Fibroblast of skin of back (primary cell): ENCODE data around the gene GRM7.

Source experiments
- DNase-seq: peaks from one replicate; pipeline ENCODE4 v3.0.0-alpha.2; 2013

Gene GRM7

DNA sequence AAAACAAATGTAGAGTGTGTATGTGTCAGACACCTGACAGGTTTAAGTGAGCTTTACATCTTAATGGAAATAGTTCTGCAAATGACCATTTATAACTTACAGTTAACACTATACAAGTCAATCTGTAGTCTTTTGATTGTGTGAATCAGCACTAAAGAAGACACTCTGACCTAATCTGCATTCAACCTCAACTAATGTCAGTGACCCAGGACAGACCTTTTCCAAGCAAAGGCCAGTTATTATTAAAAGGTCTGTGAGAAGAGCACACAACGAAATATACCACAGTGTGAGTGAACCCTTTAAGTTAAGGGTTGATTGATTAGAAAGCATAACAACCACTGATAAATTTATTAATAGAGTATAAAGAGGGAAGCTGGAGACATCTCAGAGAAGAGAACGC, 878.8 kb downstream of the GRM7 start:
- no peak for DNase-seq

- DNase-seq: no peak
Measured at GRCh38 chr3:7740458-7740857, 879.5 kb downstream of the GRM7 start.

DNA sequence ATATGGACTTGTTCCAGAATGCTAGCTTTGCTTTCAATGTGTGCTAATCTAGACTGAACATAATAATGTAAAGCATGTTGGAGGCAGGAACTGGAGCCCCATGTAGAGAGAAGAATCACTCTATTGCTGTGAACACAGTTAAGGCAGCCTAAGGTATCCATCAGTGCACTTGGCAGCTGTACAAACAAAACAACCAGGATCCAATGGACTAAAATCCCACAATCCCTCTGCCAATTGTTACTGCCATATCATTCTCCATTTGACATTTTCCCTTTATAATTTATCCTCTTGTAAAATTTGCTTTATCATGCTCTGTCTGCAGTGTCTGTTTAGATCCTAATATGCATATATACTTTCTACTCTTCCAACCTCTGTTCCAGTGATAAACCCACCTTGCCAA, 883.9 kb downstream of the GRM7 start:
- DNase-seq: no peak

DNA sequence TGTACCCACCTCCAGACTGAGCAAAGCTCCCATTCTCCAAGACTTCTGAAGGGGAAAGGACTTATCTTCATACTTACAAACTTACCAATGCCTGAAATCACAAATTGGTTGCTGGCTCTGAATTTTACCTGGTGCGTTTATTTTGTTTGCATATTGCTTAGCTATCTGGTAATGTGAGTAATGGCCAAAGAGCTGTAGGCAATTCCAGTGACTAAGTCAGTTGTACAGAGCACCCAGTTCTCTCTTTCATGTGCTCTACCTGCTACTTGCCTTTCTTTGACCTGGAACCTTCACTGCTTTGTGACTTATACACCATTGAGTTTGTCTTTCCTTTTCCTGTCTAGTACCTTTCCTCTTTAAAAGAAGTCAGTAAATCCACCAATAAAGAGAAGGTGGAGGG, 884.8 kb downstream of the GRM7 start:
- no peak for DNase-seq

DNA sequence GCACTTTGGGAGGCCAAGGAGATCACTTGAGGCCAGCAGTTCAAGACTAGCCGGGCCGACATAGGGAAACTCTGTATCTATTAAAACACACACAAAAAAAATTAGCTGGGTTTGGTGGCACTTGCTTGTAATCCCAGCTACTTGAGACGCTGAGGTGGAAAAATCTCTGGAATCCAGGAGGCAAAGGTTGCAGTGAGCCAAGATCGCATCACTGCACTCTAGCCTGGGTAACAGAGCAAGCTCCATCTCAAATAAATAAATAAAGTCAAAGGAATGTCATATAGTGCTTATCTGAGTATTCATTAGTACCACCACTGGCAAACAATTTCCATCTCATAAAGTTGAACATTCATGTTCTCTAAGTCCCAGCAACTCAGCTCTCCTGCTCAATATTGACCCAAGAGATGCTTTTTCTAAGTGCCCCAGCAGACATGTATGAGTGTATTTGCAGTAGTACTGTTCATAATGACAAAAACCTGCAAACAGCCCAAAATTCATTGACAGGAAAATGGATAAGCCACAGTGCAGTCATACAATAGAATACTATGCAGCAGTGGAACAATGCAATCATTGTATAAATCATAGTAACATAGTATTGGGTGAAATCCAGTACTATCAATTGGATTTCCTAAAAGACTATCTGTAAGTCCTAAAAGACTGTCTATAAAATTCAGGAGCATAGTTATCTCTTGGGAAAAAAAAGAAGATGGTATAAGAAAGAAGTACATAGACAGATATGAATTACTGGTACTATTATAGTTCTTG, 889.2 kb downstream of the GRM7 start:
- no peak for DNase-seq

DNA sequence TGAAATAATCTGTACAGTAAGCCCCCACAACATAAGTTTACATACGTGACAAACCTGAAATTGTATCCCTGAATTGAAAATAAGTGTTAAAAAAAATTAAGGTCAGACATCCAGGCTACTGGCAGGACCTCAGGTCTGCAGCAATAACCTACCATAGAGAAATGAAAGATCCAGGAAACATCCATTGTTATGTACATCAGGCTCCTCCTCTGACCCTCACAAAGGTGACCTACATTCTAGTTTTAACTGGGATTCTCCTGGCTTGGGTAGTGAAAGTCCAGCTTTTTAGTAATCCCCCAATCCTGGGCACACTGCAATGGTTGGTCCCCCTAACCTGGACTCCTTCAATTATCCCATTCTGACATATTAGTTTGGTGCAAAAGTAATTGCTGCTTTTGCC, 891.1 kb downstream of the GRM7 start:
- DNase-seq: no peak

- DNase-seq: no peak
Measured at GRCh38 chr3:7754653-7755441, 893.9 kb downstream of the GRM7 start.

GRCh38 chr3:7759630-7760029, 898.7 kb downstream of the GRM7 start:
- DNase-seq: no peak

DNA sequence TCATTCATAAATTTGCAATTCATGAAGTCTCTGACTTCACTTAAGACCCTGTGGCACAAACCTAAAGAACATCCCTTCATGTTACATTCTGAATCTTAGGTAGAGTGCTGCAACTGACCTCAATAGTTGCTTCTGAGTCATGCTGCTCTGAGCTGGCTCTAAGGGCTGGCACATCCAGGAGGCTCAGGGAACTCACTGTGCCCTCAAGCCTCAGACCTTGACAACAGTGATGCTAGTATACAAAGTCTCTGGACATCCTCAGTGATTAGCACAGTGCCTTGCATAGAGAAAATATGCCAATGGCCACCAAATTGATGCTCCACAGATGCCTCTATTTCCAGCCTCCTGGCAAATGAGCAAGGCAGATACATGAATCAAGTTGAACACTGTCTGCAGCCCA, 899.8 kb downstream of the GRM7 start:
- no peak for DNase-seq

DNA sequence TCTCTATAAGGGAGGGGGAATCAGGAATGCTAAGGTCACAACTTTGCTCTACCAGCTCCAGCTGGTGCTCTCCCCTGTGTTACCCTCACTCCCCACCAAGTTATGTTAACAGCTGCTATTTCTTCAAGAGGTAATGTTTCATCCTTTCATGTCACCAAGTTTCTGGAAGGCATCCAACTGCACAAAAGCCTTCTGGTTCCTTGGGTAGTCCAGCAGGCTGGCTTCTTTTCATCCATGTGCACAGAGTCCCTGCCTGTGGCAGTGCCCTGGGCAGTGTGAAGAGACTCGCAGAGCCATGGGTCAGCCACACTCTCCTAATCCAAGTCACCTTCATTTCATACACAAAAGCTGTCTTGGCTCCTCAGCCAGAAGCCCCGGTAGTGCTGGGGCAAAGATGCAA, 903.2 kb downstream of the GRM7 start:
- DNase-seq: no peak

DNA sequence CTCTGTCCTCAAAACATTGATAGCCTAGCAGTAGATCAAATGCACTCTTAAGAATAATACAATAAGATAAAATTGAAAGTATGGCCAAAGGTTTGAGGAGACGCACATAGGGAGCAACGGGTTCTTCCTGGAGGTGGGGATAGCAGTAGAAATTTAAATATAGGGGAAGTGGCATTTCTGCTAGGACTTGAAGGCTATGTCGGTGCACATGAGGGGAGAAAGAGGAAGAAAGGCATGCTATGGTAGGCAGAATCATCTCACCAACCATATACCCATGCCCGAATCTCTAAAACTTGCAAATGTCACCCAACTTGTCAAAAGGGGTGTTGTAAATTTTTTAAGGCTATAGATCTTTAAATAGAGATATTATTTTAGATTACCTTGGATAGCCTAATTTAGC, 905.6 kb downstream of the GRM7 start:
- no peak for DNase-seq

GRCh38 chr3:7779331-7779730, 918.4 kb downstream of the GRM7 start:
- peak; percentile 43 for DNase-seq

DNA sequence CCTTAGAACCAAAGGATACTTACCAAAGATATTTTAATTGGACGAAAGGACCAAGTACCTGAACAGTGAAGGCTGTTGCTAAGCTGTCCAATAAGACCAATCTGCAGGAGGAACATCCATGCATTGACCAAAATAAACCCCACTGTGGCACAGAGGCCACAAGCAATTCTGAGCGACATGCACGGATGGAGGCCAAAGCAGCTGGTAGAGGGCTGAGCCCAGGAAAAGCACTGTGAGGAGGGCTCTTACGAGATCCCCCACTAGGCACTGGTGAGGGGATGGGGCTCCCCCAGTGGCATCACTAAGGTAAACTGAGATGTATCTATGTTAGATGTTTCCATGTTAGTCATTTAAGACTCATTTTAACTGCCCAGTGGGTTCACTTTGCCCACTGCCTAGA, 920.5 kb downstream of the GRM7 start:
- DNase-seq: no peak

DNA sequence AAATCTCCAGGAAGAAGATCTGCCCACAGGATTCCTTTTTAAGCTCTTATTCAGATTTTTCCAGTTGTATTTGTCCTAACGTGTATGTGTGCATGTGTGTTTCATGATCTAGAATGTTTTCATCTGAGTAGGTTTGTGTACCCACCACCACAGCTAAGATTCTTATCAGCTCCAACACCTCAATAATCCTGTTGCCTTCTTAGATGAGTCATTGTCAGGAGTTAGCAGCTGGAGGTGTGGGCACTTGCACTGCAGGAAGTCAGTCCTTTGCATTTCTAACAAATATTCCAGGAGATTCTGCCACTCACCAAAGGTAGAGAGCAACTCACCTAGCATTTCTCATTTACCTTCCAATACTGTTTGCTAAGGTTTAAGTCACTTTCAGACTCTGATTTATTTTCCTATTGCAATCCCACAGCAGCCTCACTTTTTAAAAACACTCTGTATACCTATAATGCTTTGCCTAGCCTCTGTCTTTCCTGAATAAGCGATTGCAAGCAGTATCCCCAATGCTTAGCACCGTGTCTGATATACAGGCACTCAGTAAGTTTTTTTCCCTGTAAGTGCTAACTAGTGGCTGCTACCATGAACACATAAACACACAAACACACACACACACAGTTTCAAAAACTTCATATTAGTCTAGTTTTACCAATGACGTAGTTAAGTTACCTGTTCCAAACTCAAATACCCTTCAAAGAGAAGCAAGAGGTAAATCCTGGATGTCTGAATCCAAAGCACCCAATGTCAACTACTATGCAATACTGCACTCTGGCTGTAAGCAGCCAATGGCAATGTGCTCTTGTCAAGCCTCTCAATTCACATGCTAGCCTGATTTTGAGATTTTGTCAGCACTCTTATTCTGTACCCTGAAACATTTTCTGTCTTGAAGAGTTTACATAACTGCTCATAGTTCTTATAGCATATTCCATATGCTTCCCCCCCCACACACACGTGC, 927.2 kb downstream of the GRM7 start:
- no peak for DNase-seq

- DNase-seq: no peak
Measured at GRCh38 chr3:7788881-7789280, 928.0 kb downstream of the GRM7 start.

DNA sequence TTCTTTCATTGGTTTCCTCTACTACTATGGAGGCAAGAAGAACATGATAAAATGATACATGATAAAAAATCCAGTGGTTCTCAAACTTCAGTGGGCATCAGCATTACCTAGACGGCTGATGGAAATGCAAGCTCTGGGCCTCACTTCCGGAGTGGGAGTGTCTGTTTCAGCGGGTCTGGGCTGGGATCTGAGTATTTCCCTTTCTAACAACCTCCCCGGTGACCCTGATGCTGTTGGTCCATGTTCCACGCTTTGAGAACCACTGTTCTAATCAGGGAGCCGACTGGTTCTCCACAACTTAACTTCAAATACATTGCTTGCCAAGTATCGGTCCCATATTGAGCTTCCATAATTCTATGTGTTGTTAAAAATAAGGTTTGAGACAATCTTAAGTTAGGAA, 928.4 kb downstream of the GRM7 start:
- no peak for DNase-seq

GRCh38 chr3:7790141-7790540, 929.2 kb downstream of the GRM7 start:
- DNase-seq: no peak
